IMR-90 (cell line): Measurements from ENCODE around the gene RANBP10. TPM values are rescaled to one million over a fixed set of nuclear protein-coding genes. Genes with fewer than 3 reads are reported as not detected.
"Not testable (repeated sequence)": the region's sequence is repeated elsewhere in the genome, so short reads cannot be mapped to it uniquely, and the experiment has no call there.

Experiments
- ATAC-seq: fragments of 200-7000 bp; cut with Tn5 transposase; 2 replicates; pipeline ENCODE4 v1.9.1; 2020; ENCODE audit warnings: low read depth, mild to moderate bottlenecking, moderate library complexity
- BruUV-seq: library from RNA; stranded (reverse); fragments of 400-500 nt; replicated peaks from 2 replicates; lab custom pipeline; 2021; lab: Mats Ljungman, UMichigan
- CTCF ChIA-PET: fragments of 300-600 bp; formaldehyde crosslinking; extraction: SDS; loops from one replicate; lab custom pipeline; 2021; ENCODE audit warnings: antibody characterized with exemption; lab: Yijun Ruan, JAX
- POLR2A ChIA-PET: fragments of 300-600 bp; sonication (Branson Sonifier 250); formaldehyde crosslinking; loops from one replicate; lab custom pipeline; 2022; ENCODE audit warnings: antibody characterized with exemption; ENCODE audit not compliant: unreplicated experiment; lab: Charles Lee
- DNase-seq: peaks from one replicate; pipeline ENCODE4 v3.0.0; 2013
- H2AFZ ChIP-seq: replicated peaks from 2 replicates; pipeline ENCODE3; 2013; ENCODE audit warnings: low read length, mild to moderate bottlenecking; ENCODE audit not compliant: poor library complexity
- H2AK5ac ChIP-seq: 2 replicates; pipeline ENCODE4 v1.6.1; 2013; ENCODE audit warnings: low read depth, low read length, inconsistent platforms
- H2AK9ac ChIP-seq: replicated peaks from 2 replicates; pipeline ENCODE3; 2013; ENCODE audit warnings: mild to moderate bottlenecking, low read depth, low read length, moderate library complexity; ENCODE audit not compliant: poor library complexity
- H2BK120ac ChIP-seq: 2 replicates; pipeline ENCODE4 v1.6.1; 2013; ENCODE audit warnings: low read depth, low read length, inconsistent platforms
- H2BK15ac ChIP-seq: 3 replicates; pipeline ENCODE4 v1.6.1; 2013; ENCODE audit warnings: low read depth, low read length, inconsistent platforms
- H2BK20ac ChIP-seq: 2 replicates; pipeline ENCODE4 v1.6.1; 2013; ENCODE audit warnings: low read depth, mild to moderate bottlenecking, inconsistent platforms, low read length, moderate library complexity
- H2BK5ac ChIP-seq: 2 replicates; pipeline ENCODE4 v1.6.1; 2013; ENCODE audit warnings: mild to moderate bottlenecking, low read depth, low read length, inconsistent platforms; ENCODE audit not compliant: poor library complexity, severe bottlenecking
- H3K14ac ChIP-seq: replicated peaks from 2 replicates; pipeline ENCODE4 v1.6.1; 2013; ENCODE audit warnings: low read depth, low read length, inconsistent platforms
- H3K18ac ChIP-seq: 2 replicates; pipeline ENCODE4 v1.6.1; 2013; ENCODE audit warnings: low read depth, low read length, control low read depth
- H3K23ac ChIP-seq: 2 replicates; pipeline ENCODE4 v1.6.1; 2013; ENCODE audit warnings: low read depth, low read length, inconsistent platforms
- H3K27ac ChIP-seq: 2 replicates; pipeline ENCODE4 v1.5.1; 2013; ENCODE audit warnings: mild to moderate bottlenecking, control low read depth, low read length; ENCODE audit not compliant: insufficient read depth
- H3K27me3 ChIP-seq: 2 replicates; pipeline ENCODE4 v1.6.1; 2013; ENCODE audit warnings: low read length; ENCODE audit not compliant: control insufficient read depth, insufficient read depth
- H3K36me3 ChIP-seq: 2 replicates; pipeline ENCODE4 v1.6.1; 2013; ENCODE audit warnings: low read length, mixed read lengths; ENCODE audit not compliant: control insufficient read depth, insufficient read depth
- H3K4ac ChIP-seq: 2 replicates; pipeline ENCODE4 v1.6.1; 2013; ENCODE audit warnings: low read depth, low read length, inconsistent platforms
- H3K4me1 ChIP-seq: 2 replicates; pipeline ENCODE4 v1.6.1; 2013; ENCODE audit warnings: low read length, mixed read lengths; ENCODE audit not compliant: control insufficient read depth, insufficient read depth
- H3K4me2 ChIP-seq: 2 replicates; pipeline ENCODE4 v1.6.1; 2013; ENCODE audit warnings: low read depth, mild to moderate bottlenecking, control low read depth, low read length, moderate library complexity
- H3K4me3 ChIP-seq: 2 replicates; pipeline ENCODE4 v1.5.1; 2013; ENCODE audit warnings: low read depth, mild to moderate bottlenecking, control low read depth, low read length, moderate library complexity; ENCODE audit not compliant: insufficient read depth
- H3K56ac ChIP-seq: 2 replicates; pipeline ENCODE4 v1.6.1; 2013; ENCODE audit warnings: low read length, inconsistent platforms; ENCODE audit not compliant: insufficient read depth; ENCODE audit errors: extremely low read depth
- H3K79me1 ChIP-seq, 2 experiments: 2 replicates each; pipeline ENCODE4 v1.6.1; 2013; ENCODE audit warnings: low read length in 2 of 2, inconsistent platforms in 1 of 2, low read depth in 1 of 2
- H3K9ac ChIP-seq: 2 replicates; pipeline ENCODE4 v1.6.1; 2013; ENCODE audit warnings: low read depth, low read length, control low read depth
- H3K9me1 ChIP-seq: 2 replicates; pipeline ENCODE4 v1.6.1; 2013; ENCODE audit warnings: low read length, inconsistent platforms; ENCODE audit not compliant: insufficient read depth
- H3K9me3 ChIP-seq: 2 replicates; pipeline ENCODE4 v1.6.1; 2013; ENCODE audit warnings: low read length; ENCODE audit not compliant: control insufficient read depth, insufficient read depth
- H4K20me1 ChIP-seq: 2 replicates; pipeline ENCODE4 v1.6.1; 2013; ENCODE audit warnings: low read length, inconsistent platforms; ENCODE audit not compliant: insufficient read depth
- H4K5ac ChIP-seq: 2 replicates; pipeline ENCODE4 v1.6.1; 2013; ENCODE audit warnings: mild to moderate bottlenecking, low read depth, low read length, control low read depth
- H4K8ac ChIP-seq, 2 experiments: 2 replicates each; pipeline ENCODE4 v1.6.1; 2013; ENCODE audit warnings: low read depth in 2 of 2, low read length in 2 of 2, control low read depth in 1 of 2, inconsistent platforms in 1 of 2
- H4K91ac ChIP-seq: 2 replicates; pipeline ENCODE4 v1.6.1; 2013; ENCODE audit warnings: low read depth, low read length, inconsistent platforms; ENCODE audit not compliant: insufficient read depth
- WGBS, 2 experiments: methylation state at CpG; one replicate each; pipeline versions ENCODE4 v1.1.5 to v1.1.7; 2013; ENCODE audit warnings: missing lambda C conversion rate in 2 of 2; ENCODE audit not compliant: insufficient read length in 1 of 2; ENCODE audit errors: extremely low coverage in 2 of 2; 5-methylcytosine and 5-hydroxymethylcytosine counted together
- dilution Hi-C: fragments of 300-500 bp; cut with HindIII; formaldehyde crosslinking; loops from one replicate; pipeline ENCODE4 v1.14.3; 2018; ENCODE audit warnings: low sequenced_read_pairs; ENCODE audit not compliant: unreplicated experiment
- in situ Hi-C: fragments of 300-500 bp; cut with MboI; formaldehyde crosslinking; loops from 3 replicates; pipeline ENCODE4 v1.14.3; 2019; ENCODE audit warnings: low sequenced_read_pairs, inconsistent platforms, mixed read lengths
- intact Hi-C: fragments of 100-400 bp; cut with micrococcal nuclease; formaldehyde crosslinking; loops from 2 replicates; pipeline ENCODE4 v1.10.0; 2022
- polyA plus RNA-seq, 3 experiments: library from polyadenylated mRNA; depleted of rRNA; stranded (reverse); fragments of >200 nt; gene quantifications; 2 replicates each; pipeline ENCODE4 v1.2.3, GENCODE V29; 2012; ENCODE audit warnings: low replicate concordance in 1 of 3
- total RNA-seq: library from RNA; depleted of rRNA; stranded (reverse); fragments of >200 nt; gene quantifications from 2 replicates; pipeline ENCODE4 v1.2.3, GENCODE V29; 2012

The RANBP10 gene
- total and polyA plus RNA-seq, 2 of the 4 experiments (the other 2 are of a cell fraction) = 2.7 to 12.1 TPM

- H3K27ac ChIP-seq, dilution Hi-C loops, H3K4ac ChIP-seq, H4K8ac ChIP-seq, H2BK15ac ChIP-seq, H4K5ac ChIP-seq, H4K20me1 ChIP-seq, POLR2A ChIA-PET, CTCF ChIA-PET, ATAC-seq, H3K56ac ChIP-seq, intact Hi-C loops, H3K23ac ChIP-seq, H2AK5ac ChIP-seq, H2BK5ac ChIP-seq, H3K9me3 ChIP-seq, H2AK9ac ChIP-seq, H4K91ac ChIP-seq, H3K36me3 ChIP-seq, H2BK20ac ChIP-seq, H3K9ac ChIP-seq, H3K14ac ChIP-seq, H3K4me2 ChIP-seq, H3K18ac ChIP-seq, H2BK120ac ChIP-seq, BruUV-seq, H3K4me3 ChIP-seq, in situ Hi-C loops, H3K4me1 ChIP-seq, DNase-seq, H3K27me3 ChIP-seq: not testable (repeated sequence)
- 98% methylated on average over 7 of the region's 10 CpGs; no CpG with 5 or more reads in 1 of the 2 experiments for WGBS, 2 experiments
- Histone ChIP-seq H3K79me1 (peaks cover 6 to 21% of the 10 kb centered on the region in 2 experiments; a peak in 3 of 4 replicates), H3K9me1 (peaks cover 11% of the 10 kb centered on the region; the same call in 1 of the 2 replicates), H2AFZ (peak overlapping the region; percentile 51)
Measured at GRCh38 chr16:67837190-67837589, 30.8 kb upstream of the RANBP10 start.
